HG02938 (cell line): ENCODE results near the gene NRN1L.

Source experiments
- ATAC-seq: cut with Tn5 transposase; IDR thresholded peaks from one replicate; pipeline ENCODE4 v1.9.1; 2021; ENCODE audit warnings: mild to moderate bottlenecking, moderate library complexity; ENCODE audit not compliant: unreplicated experiment

The NRN1L gene

DNA sequence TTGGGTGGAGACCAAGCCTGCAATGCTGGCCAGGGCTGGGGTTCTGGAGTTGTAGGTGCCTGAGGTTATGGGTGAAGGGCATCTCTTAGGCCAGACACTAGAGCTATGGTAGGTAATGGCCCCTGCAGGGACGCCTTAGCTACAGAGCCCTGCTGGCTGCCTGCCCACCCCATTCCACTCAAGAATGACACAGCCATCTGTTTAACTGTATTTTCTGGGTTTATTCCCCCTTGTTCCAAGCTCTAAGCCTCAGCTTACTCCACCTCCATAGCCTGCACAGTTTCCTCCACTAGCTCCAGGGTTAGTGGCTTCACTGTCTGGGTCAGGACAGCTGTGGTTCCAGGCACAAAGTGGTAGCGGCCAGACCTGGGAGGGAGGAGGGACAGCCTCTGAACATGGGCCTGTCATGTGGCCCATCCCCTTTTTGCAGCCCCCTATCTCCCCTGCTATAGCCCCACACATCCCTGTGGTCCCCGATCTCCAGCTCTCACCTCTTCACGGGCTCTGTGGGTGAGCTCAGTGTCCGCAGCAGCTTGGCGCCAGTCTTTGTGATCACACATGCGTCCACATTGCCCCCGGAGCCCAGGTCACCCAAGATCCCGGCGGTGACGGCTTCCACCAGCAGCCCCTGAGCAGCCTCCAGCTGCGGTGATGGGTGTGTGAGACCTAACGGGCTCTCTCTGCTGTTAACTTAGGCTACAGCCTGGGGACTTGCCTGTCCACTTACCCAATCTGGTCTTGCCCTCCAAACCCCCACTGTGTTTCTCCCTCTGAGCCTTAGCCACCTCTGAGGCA, 49.8 kb downstream of the NRN1L start:
- ATAC-seq: no peak

DNA sequence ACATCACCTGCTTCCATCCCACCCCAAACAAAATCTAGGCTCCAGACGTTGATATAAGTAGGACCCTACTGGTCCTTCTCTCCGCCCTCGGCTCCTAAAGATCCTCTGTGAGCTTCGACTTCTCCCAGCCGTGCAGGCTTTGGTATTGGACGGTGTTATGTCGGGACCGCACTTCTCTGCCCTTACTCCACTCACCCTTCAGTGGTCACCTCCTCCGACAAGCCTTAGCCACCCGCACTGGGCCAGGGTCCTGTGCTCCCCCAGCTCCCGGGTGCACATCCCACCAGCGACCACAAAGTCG, 50.4 kb downstream of the NRN1L start:
- no peak for ATAC-seq

DNA sequence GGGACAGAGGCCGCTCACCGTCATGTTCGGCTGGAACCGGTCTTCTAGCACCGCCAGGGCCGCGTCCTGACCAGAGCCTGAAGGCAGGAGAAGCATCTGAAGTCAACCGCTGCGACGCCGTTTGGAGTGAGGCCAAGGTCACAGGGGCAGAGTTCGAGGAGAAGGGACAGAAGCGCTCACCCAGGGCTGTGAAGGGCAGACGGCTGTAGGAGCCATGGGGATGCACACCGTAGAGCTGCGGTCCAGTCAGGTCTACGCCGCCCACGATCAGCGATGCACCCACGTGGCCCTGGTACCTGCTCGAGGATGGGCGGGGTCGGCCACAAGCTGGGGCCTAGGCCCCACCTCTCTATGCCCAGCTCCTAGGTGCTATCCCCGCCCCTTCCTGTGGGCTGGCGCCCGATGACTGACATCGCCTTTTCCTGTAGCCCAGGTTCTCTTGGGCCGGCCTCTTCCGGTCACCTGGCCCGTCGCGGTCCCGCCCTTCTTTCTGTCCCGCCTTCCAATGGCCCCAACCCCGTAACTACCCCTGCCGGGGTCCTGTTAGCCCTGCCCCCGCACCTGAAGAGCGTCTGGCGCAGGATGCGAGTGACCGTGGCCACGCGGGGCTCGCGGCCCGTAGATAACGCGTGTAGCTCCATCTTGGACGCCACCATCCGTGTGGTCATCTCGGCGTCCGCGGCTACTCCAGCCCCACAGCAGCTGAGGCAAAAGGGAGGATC, 50.9 kb downstream of the NRN1L start:
- ATAC-seq: peak; percentile 73
